H7 (cell line): Measurements from ENCODE around the gene ERGIC3. TPM values are rescaled to one million over a fixed set of nuclear protein-coding genes. Genes with fewer than 3 reads are reported as not detected.
"Not testable (repeated sequence)": the region's sequence is repeated elsewhere in the genome, so short reads cannot be mapped to it uniquely, and the experiment has no call there.

Experiments
- DNase-seq: peaks from one replicate; pipeline ENCODE4 v3.0.0; 2012
- H3K27me3 ChIP-seq: 2 replicates; pipeline ENCODE4 v1.6.0; 2011; ENCODE audit warnings: mild to moderate bottlenecking, low read length; ENCODE audit not compliant: control insufficient read depth, insufficient read depth
- H3K36me3 ChIP-seq: replicated peaks from 2 replicates; pipeline ENCODE4 v1.5.1; 2011; ENCODE audit warnings: low read length; ENCODE audit not compliant: control insufficient read depth, insufficient read depth
- H3K4me3 ChIP-seq: 2 replicates; pipeline ENCODE4 v1.5.1; 2011; ENCODE audit warnings: low read depth, mild to moderate bottlenecking, control low read depth, low read length, moderate library complexity; ENCODE audit not compliant: insufficient read depth
- total RNA-seq: library from RNA; depleted of rRNA; stranded (reverse); fragments of >200 nt; shearing (Covaris generic); gene quantifications from 2 replicates; pipeline ENCODE4 v1.2.3, GENCODE V29; 2014

Gene ERGIC3
- total RNA-seq, 1 experiment from 2014 or later = 213 TPM

DNA sequence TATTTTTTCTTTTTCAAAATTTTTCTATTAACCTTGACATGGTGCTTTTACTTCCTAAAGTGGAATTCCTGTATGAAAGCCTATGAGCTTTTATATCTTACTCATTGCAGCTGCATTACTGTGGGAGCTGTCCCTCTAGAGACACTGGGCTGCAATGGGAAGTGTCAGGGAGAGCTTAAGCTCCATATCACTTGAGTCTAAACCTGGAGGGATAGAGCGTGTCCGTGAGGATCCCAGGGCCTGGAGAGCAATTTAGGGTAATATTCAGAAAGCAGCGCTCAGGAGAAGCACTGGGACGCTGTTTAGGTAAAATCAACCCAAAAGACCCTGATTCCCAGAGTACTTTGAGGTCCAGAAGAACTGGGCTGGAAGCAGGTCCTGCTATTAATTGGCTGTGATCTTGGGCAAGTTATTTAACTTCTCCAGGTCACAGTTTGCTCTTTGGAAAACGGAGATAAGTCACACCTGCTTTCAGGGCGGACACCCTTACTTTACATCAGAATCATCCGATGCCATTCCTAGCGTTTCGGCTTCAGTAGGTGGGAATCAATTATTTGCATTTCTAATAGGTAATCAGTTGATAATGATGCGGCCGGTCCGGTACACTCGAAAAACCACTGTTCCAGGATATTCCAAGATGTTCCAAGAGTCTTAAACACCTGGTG lies 628 bp upstream of the ERGIC3 start:
- no peaks in the 10 kb centered on the region for H3K27me3 ChIP-seq
- no peak for DNase-seq
- H3K4me3 ChIP-seq = peak overlapping the region; percentile 84
- peaks cover 1% of the 10 kb centered on the region; the same call in 1 of the 2 replicates for H3K36me3 ChIP-seq

DNA sequence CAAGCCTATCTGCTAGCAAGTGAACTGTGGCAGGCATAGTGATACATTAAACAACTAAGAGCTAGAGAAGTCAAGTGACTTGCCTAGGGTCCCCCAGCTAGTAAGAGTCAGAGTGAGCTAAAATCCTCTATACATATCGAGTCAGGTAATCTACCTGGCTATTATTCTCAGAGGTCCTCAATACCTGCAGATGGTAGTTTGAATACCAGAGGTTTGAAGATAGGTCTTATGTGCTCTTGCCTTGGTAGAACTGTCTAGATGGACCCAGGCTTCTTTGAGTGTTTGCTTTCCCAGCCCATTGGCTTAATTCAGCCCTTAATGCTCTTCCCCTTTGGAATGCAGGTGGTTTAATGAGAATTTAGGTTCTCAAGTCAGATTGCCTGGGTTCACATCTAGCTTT lies 1.1 kb downstream of the ERGIC3 start:
- Histone ChIP-seq H3K27me3 (no peaks in the 10 kb centered on the region), H3K36me3 (peaks cover 7% of the 10 kb centered on the region), H3K4me3 (no peak overlapping the region)
- no peak for DNase-seq

DNA sequence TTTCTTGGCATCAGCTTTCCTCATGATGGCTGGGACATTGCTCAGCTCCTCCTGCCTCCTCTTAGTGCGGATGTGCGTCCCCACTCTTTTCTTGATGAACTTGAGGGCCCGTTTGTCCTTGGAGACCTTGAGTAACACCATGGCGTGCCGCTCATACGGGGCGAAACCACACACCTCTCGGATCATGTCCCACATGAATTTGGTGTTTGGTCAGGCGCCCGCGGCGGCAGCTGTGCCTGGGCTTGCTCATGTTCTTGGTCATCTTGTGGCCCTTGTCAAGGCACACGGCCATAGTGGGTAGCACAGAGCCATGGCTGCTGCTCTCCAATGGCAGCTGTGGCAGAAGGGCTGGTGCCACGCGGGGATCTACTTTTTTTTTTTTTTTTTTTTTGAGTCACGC lies 2.6 kb downstream of the ERGIC3 start:
- H3K36me3 ChIP-seq = peaks cover 13% of the 10 kb centered on the region
- no peak for DNase-seq
- no peak overlapping the region for H3K4me3 ChIP-seq

DNA sequence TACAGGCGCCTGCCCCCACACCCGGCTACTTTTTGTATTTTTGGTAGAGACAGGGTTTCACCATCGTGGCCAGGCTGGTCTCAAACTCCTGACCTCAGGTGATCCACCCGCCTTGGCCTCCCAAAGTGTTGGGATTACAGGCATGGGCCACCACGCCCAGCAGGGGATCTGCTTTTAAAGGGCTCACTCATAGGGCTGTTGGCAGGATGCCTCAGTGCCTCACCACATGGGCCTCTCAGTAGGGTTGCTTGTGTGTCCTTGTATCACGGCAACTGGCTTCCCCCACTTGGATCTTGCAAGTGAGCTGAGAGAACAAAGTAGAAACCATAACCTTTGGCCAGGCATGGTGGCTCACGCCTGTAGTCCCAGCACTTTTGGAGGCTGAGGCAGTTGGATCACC lies 3.1 kb downstream of the ERGIC3 start:
- not testable (repeated sequence) for DNase-seq, H3K27me3 ChIP-seq, H3K4me3 ChIP-seq
- H3K36me3 ChIP-seq = peaks cover 15% of the 10 kb centered on the region

More for the DNA sequence above, 2.6 kb downstream of the ERGIC3 start:
- H3K27me3 ChIP-seq = no peaks in the 10 kb centered on the region

DNA sequence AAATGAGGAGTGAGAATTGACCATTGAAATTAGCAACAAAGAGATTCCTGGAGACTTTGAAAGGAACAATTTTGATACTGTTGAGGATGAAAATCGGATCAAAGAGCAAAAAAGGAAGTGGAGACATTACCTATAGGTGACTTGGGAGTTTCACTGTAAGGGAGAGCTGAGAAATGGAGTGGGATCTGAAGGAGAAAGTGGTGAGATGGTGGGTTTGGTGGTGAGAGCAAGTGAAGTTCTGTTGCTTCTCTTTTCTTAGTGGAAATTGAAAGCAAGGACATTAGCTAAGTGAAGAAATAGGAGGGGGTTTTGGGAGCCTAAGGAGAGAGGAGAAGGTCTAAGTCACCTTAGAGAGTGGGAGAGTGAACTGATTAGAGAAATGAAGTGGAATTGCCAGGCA lies 4.2 kb downstream of the ERGIC3 start:
- peaks cover 19% of the 10 kb centered on the region for H3K36me3 ChIP-seq
- no peaks in the 10 kb centered on the region for H3K27me3 ChIP-seq
- DNase-seq = no peak
- no peak overlapping the region for H3K4me3 ChIP-seq

DNA sequence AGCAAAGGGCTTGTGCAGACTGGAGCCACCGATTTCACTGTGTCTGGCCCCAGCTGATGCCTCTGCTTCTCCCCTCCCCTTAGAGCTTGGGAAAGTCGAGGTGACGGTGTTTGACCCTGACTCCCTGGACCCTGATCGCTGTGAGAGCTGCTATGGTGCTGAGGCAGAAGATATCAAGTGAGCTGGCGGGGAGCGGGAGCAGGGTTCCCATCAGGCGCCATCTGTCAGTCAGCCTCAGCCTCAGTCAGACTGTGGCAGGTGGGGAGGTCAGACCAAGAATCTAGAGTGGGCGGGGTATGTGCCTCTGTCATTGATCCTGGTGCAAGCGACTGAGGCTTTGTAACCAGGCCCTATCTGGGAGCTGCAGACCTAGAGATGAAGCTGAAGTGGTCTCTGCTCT lies 5.5 kb downstream of the ERGIC3 start:
- Histone ChIP-seq H3K36me3 (peaks cover 28% of the 10 kb centered on the region), H3K27me3 (no peaks in the 10 kb centered on the region), H3K4me3 (no peak overlapping the region)
- DNase-seq = no peak

DNA sequence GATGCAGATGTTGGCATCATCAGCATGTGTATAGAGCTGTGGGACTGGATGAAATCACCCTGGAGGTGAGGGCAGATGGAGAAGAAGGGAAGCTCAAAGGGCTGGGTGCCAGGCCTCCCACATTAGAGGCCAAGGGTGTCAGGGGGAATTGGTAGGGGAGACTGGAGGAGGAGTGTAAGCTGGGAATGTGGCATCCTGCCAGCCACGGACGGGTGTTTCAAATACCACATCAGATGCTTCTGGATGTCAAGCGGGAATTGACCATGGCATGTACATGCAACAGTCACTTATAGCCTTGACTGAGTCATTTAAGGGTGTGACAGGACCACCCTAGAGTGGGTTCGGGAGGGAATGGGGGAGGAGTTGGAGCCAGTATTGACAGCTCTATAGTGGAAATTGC lies 9.6 kb downstream of the ERGIC3 start:
- no peak overlapping the region for H3K4me3 ChIP-seq
- peaks cover 56% of the 10 kb centered on the region for H3K36me3 ChIP-seq
- peak; percentile 0 for DNase-seq
- H3K27me3 ChIP-seq = no peaks in the 10 kb centered on the region

DNA sequence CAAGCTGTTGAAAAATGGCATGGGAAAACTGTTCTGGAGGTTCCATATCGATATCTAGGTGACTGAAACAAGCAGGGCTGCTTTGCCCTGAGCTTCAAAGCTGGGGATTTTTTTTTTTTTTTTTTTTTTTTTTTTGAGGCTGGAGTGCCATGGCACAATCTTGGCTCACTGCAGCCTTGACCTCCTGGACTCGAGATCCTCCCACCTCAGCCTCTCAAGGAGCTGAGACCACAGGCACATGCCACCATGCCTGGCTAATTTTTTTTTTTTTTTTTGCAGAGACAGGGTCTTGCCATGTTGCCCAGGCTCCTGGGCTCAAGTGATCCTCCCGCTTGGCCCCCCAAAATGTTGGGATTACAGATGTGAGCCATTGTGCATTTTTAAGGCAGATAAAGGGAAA lies 11.0 kb downstream of the ERGIC3 start:
- no peak overlapping the region for H3K4me3 ChIP-seq
- no peaks in the 10 kb centered on the region for H3K27me3 ChIP-seq
- H3K36me3 ChIP-seq = peaks cover 55% of the 10 kb centered on the region
- no peak for DNase-seq

DNA sequence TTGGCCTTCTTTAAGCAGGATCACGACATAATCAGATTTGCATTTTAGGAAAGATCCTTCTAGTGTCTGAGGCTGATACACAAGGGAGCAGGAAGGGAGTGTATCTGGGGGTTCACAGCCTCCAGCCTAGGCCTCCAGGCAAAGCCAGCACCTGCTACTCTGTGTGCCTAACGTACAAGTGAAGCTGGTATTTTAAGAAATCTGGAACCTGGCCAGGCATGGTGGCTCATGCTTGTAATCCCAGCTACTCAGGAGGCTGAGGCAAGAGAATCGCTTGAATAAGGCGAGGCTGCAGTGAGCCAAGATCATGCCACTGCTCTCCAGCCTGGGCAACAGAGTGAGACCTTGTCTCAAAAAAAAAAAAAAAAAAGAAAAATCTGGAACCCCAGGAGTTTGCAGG lies 13.6 kb downstream of the ERGIC3 start:
- DNase-seq, H3K4me3 ChIP-seq, H3K27me3 ChIP-seq: not testable (repeated sequence)
- H3K36me3 ChIP-seq = peaks cover 48% of the 10 kb centered on the region

DNA sequence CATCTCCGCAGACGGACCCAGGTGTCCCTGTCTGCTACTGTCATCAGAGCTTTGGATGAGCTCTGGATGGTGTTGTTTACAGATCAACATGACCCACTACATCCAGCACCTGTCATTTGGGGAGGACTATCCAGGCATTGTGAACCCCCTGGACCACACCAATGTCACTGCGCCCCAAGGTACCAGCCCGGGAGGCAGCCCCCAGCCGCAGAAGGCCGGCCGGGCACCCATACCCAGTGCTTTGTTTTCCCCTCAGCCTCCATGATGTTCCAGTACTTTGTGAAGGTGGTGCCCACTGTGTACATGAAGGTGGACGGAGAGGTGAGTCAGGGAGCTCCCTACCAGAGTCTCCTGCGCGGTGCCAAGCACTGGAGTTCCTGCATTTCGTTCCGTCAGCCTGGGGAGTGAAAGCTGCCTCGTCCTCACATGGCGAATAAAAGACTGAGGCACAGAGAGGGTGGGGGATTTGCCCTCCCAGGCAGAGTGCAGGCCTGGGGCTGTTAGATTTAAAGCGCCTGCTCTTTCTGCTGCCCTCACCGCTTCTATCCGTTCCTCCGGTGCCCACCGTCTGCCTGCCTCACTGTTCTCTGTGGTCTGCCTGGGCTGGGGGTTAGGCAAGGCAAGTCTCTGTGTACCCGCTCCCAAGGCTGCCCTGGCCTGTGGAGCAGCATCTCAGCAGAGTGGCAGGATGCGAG lies 14.2 kb downstream of the ERGIC3 start:
- no peaks in the 10 kb centered on the region for H3K27me3 ChIP-seq
- no peak for DNase-seq
- H3K36me3 ChIP-seq = peaks cover 45% of the 10 kb centered on the region

DNA sequence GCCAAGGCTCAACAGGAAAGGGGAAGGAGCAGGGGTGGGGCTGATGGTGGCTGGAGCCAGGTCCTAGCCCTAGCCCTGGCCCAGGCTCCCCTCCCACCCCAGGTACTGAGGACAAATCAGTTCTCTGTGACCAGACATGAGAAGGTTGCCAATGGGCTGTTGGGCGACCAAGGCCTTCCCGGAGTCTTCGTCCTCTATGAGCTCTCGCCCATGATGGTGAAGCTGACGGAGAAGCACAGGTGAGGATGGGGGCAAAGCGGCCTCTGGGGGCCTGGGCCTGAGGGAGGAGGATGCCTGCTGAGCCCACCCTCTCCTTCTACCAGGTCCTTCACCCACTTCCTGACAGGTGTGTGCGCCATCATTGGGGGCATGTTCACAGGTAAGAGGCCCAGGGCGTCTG lies 15.0 kb downstream of the ERGIC3 start:
- Histone ChIP-seq H3K4me3 (no peak overlapping the region), H3K27me3 (no peaks in the 10 kb centered on the region), H3K36me3 (peaks cover 39% of the 10 kb centered on the region)
- no peak for DNase-seq

More for the DNA sequence above, 14.2 kb downstream of the ERGIC3 start:
- H3K4me3 ChIP-seq = no peak overlapping the region

DNA sequence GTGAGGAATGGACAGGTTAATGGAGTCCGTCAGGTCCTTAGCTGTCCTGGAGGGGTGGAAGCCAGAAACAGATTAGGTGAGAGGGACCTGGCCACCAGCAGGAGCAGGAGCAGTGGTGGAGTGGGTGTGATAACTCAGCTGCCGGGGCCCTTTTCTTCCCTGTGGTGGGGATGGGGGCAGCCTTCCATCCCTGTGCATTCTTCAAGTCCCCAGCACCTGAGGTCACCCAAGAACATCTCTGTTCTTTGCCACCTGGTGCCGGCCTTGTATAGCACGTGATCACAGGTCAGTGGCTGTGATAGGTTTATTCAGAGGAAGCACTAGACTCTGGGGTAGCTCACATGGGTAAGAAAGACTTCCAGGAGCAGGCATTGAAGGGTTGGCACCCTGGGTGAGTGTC lies 16.6 kb downstream of the ERGIC3 start:
- no peak for DNase-seq
- Histone ChIP-seq H3K4me3 (no peak overlapping the region), H3K27me3 (no peaks in the 10 kb centered on the region), H3K36me3 (peaks cover 29% of the 10 kb centered on the region)

DNA sequence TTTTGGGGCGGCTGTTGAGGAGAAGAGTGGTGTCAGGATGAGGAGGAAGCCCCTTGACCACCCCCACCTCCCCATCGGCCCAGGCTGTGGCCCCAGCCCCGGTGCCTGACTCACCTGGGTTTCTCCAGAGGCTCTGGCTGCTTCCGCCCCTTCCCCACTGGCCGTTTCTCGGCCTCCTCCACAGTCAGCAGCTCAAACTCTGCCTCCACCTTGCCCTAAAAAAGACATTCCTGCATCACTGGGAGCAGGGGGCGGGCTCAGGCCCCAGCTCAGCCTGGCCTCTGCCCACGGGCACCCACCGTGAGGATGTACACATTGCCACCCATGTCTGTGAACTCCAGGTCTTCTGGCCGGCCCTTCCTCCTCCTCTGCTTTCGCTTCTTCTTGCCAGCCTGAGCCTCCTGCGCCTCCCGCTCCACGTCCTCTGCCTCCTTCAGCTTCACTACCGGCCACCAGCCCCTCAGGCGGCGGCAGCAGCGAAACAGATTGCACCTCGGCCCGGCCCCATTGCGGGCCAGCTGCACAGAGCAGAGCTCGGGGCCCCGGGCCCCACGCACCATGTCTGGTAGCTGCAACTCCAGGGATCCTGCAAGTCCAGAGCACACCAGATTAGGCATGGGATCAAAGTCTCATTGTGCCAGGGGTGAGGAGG lies 17.3 kb downstream of the ERGIC3 start:
- Histone ChIP-seq H3K27me3 (no peaks in the 10 kb centered on the region), H3K4me3 (no peak overlapping the region), H3K36me3 (peaks cover 26% of the 10 kb centered on the region)

DNA sequence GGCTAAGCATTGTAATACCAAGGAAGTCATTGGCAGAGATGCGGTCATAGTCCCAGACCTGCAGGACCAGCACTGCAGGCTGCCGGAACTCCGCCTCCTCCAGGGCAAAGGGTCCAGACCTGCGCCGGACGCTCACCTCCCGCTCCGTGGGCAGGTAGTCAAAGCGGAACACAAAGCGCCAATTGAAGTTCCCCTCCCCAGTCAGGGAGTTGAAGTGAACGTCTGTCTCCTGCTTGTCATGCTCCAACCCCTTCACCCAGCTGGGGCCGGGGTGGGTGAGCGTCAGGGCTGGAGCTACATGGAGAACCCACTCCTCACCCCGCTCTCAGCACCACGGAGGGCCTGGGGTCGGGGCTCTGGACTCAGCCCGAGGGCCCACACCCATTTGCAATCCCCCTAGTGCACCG lies 18.2 kb downstream of the ERGIC3 start:
- H3K4me3 ChIP-seq = peak overlapping the region; percentile 21; the same call in 1 of the 2 replicates
- H3K27me3 ChIP-seq = no peaks in the 10 kb centered on the region
- peak; percentile 58 for DNase-seq
- H3K36me3 ChIP-seq = peaks cover 18% of the 10 kb centered on the region

More for the DNA sequence above, 17.3 kb downstream of the ERGIC3 start:
- DNase-seq = peak; percentile 45

DNA sequence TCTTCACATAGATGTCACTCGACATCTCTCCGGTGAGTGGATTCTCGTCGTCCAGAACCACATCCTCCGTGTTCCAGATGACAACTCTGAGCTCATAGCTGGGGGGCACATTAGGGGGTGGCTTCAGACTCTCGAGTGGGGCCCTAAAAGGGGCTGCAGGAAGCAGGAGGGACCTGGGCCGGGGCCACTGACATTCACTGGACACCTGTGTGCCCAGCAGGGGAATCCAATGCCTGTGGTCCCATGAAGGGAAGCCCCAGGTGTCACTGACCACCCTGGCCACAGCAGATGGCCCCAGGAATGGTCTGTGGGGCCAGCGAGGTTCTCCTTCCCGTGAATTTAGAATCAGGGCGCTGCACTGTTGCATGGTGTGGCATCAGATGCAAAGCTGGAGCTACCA lies 18.7 kb downstream of the ERGIC3 start:
- DNase-seq = peak; percentile 32
- no peak overlapping the region for H3K4me3 ChIP-seq
- H3K27me3 ChIP-seq = no peaks in the 10 kb centered on the region
- peaks cover 13% of the 10 kb centered on the region for H3K36me3 ChIP-seq
